Activated CD4-positive, alpha-beta memory T cell treated with anti-CD3 and anti-CD28 coated beads for 36 hours (primary cell): ENCODE data around the gene ELSPBP1. TPM values are rescaled to one million over a fixed set of nuclear protein-coding genes. Genes with fewer than 3 reads are reported as not detected.
"Not testable (repeated sequence)": the region's sequence is repeated elsewhere in the genome, so short reads cannot be mapped to it uniquely, and the experiment has no call there.

Experiments used
- CTCF ChIA-PET: fragments of 350-600 bp; sonication (Branson Sonifier 250); formaldehyde crosslinking; loops from one replicate; lab custom pipeline; 2021; ENCODE audit warnings: antibody characterized with exemption, inconsistent platforms; lab: Charles Lee
- POLR2A ChIA-PET: fragments of 350-600 bp; sonication (Branson Sonifier 250); formaldehyde crosslinking; loops from one replicate; lab custom pipeline; 2021; ENCODE audit warnings: antibody characterized with exemption; lab: Charles Lee
- DNase-seq: peaks from one replicate; pipeline ENCODE4 v3.0.0-alpha.2; 2020
- H3K27ac Mint-ChIP-seq: one replicate; pipeline ENCODE4 v1.8.0; 2021; ENCODE audit warnings: mixed read lengths
- H3K27me3 Mint-ChIP-seq: one replicate; pipeline ENCODE4 v1.8.0; 2021; ENCODE audit warnings: mixed read lengths
- H3K36me3 Mint-ChIP-seq: one replicate; pipeline ENCODE4 v1.8.0; 2021; ENCODE audit warnings: mixed read lengths
- H3K4me1 Mint-ChIP-seq: one replicate; pipeline ENCODE4 v1.8.0; 2021; ENCODE audit warnings: low read depth, mixed read lengths
- H3K4me3 Mint-ChIP-seq: one replicate; pipeline ENCODE4 v1.8.0; 2021; ENCODE audit warnings: mild to moderate bottlenecking, mixed read lengths
- H3K9me3 Mint-ChIP-seq: one replicate; pipeline ENCODE4 v1.8.0; 2021; ENCODE audit warnings: mixed read lengths
- intact Hi-C: fragments of 100-400 bp; cut with micrococcal nuclease; formaldehyde crosslinking; loops from one replicate; pipeline ENCODE4 v1.15.1; 2023
- total RNA-seq, 2 experiments: library from RNA; stranded (reverse); gene quantifications; one replicate each; pipeline ENCODE4 v1.2.3, GENCODE V29; 2021

Gene ELSPBP1
- total RNA-seq: not detected

- intact Hi-C loops: no loop called here
- Mint-ChIP-seq H3K27ac (no peak within 1 kb of the TSS), H3K27me3 (peaks cover 15% of the 10 kb centered on the region), H3K4me1 (no peaks in the 10 kb centered on the region), H3K4me3 (no peak within 1 kb of the TSS), H3K9me3 (no peaks in the 10 kb centered on the region), H3K36me3 (no peaks in the 10 kb centered on the region)
- POLR2A ChIA-PET: no interaction called here
- DNase-seq: no peak
- CTCF ChIA-PET: interaction anchor here (1.6 kb wide), 1 partner anchor 13 kb away, joined by 6 read pairs; no protein-coding TSS in a partner anchor
These were observed at the start of gene ELSPBP1 for GRCh38 chr19:47994209-47994802. TSS of gene ELSPBP1 (plus strand) at chr19:47994632. CDS start at chr19:48008668, 14,036 bp downstream.

DNA sequence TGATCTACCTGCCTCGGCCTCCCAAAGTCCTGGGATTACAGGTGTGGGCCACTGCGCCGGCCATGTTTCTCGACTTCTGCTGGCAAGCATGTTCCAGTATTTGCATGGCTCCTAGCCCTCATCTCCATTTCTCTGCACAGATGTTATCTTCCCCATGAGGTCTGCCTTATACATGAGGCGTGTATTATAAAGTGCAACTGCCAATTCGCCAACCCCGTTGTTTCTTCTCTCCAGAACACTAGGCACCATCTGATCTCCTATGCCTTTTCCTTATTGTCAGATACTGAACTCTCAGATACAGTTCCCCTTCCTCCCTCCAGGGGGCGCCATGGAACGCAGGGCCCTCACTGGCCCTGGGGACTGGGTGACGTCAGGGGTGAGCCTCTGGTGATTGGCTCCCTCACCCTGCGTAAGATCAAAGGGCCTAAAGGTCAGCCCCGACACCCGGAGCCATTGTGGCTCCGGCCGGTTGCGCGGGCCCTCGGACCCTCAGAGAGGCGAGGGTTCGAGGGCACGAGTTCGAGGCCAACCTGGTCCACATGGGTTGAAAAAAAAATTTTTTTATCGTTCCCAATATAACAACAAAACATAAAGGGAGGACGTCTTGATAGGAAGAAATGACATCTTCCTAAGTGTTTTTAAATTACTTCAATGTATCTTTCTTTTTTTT lies 44.4 kb upstream of the ELSPBP1 start:
- DNase-seq: peak; percentile 12
- H3K36me3 Mint-ChIP-seq, CTCF ChIA-PET, H3K9me3 Mint-ChIP-seq, H3K4me3 Mint-ChIP-seq, H3K4me1 Mint-ChIP-seq, H3K27me3 Mint-ChIP-seq, H3K27ac Mint-ChIP-seq, intact Hi-C loops, POLR2A ChIA-PET: not testable (repeated sequence)

GRCh38 chr19:47952132-47952531 lies 42.3 kb upstream of the ELSPBP1 start:
- intact Hi-C loops, H3K4me3 Mint-ChIP-seq, CTCF ChIA-PET, POLR2A ChIA-PET, H3K27me3 Mint-ChIP-seq, H3K27ac Mint-ChIP-seq, H3K36me3 Mint-ChIP-seq, H3K4me1 Mint-ChIP-seq, DNase-seq, H3K9me3 Mint-ChIP-seq: not testable (repeated sequence)

- H3K36me3 Mint-ChIP-seq, H3K9me3 Mint-ChIP-seq, intact Hi-C loops, POLR2A ChIA-PET, DNase-seq, H3K27me3 Mint-ChIP-seq, CTCF ChIA-PET, H3K4me3 Mint-ChIP-seq, H3K27ac Mint-ChIP-seq, H3K4me1 Mint-ChIP-seq: not testable (repeated sequence)
These were observed 38.5 kb upstream of the ELSPBP1 start for GRCh38 chr19:47955936-47956335.

- Mint-ChIP-seq H3K36me3 (no peaks in the 10 kb centered on the region), H3K4me1 (no peaks in the 10 kb centered on the region), H3K9me3 (no peaks in the 10 kb centered on the region), H3K27ac (no peak overlapping the region), H3K4me3 (no peak overlapping the region), H3K27me3 (peaks cover 28% of the 10 kb centered on the region)
- ChIA-PET POLR2A (no interaction called here), CTCF (interaction anchor here (0.8 kb wide), 1 partner anchor 10 kb away, joined by 3 read pairs; no protein-coding TSS in a partner anchor)
- intact Hi-C loops: no loop called here
- no peak for DNase-seq
These were observed 20.9 kb upstream of the ELSPBP1 start for GRCh38 chr19:47973529-47973928.

- intact Hi-C loops: no loop called here
- Mint-ChIP-seq H3K4me1 (no peaks in the 10 kb centered on the region), H3K4me3 (no peak overlapping the region), H3K36me3 (no peaks in the 10 kb centered on the region), H3K9me3 (no peaks in the 10 kb centered on the region), H3K27me3 (peaks cover 18% of the 10 kb centered on the region), H3K27ac (no peak overlapping the region)
- CTCF ChIA-PET: interaction anchor here (0.7 kb wide), 1 partner anchor 61 kb away, joined by 4 read pairs; no protein-coding TSS in a partner anchor
- POLR2A ChIA-PET: no interaction called here
- DNase-seq: no peak
These were observed 3.1 kb upstream of the ELSPBP1 start for GRCh38 chr19:47991191-47991808.

DNA sequence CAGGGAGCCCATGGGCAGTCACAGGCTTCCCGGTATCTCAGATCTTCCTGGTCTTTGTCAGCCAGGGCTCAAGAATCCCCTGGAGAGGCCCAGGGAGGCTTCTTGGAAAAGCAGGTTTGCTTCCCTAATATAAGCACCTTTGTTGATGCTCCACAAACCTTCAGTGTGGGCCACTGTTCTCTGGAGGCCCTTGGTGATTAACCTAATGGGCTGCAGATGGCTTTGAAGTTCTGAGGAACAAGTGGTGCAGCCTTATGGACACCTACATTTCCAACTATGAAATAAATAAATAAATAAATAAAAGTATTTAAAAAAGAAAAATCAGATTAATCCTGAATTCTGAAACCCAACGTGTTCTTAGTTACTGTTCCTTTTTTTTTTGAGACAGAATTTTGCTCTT lies 2.4 kb upstream of the ELSPBP1 start, which contains the start of gene BSPH1:
Gene BSPH1 (minus strand): TSS at position 101 of the 400 bp plus-strand sequence. CDS start 89 bp downstream, at position 12.
- Mint-ChIP-seq H3K27me3 (peaks cover 20% of the 10 kb centered on the region), H3K27ac (no peak within 1 kb of the TSS), H3K36me3 (no peaks in the 10 kb centered on the region), H3K4me3 (no peak within 1 kb of the TSS), H3K9me3 (no peaks in the 10 kb centered on the region), H3K4me1 (no peaks in the 10 kb centered on the region)
- ChIA-PET POLR2A (no interaction called here), CTCF (interaction anchor here (0.7 kb wide), 1 partner anchor 60 kb away, joined by 4 read pairs; no protein-coding TSS in a partner anchor)
- intact Hi-C loops: no loop called here
- DNase-seq: no peak

- Mint-ChIP-seq H3K27me3 (peaks cover 12% of the 10 kb centered on the region), H3K36me3 (no peaks in the 10 kb centered on the region), H3K4me1 (no peaks in the 10 kb centered on the region), H3K4me3 (no peak overlapping the region), H3K27ac (no peak overlapping the region), H3K9me3 (no peaks in the 10 kb centered on the region)
- no peak for DNase-seq
- CTCF ChIA-PET: no interaction called here
- POLR2A ChIA-PET: no interaction called here
- intact Hi-C loops: no loop called here
These were observed 1.8 kb downstream of the ELSPBP1 start for GRCh38 chr19:47996230-47996727.

DNA sequence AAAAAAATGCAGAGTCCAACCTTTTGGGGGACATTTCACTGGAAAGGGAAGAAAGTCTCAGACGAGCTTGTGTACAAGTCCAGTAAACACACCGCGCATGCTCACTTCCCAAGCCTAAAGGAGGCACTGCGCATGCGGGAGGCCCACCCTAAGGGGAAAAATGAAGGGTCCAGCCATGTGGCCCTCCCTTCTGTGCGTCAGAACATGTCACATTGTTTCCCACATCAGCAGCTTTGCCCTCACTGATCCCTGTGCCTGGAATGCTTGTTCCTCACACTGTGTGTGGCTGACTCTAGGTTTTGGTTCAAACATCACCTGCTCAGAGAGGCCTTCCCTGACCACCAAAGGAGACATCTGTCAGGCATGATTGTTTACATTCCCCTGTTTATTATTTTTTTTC lies 4.4 kb downstream of the ELSPBP1 start:
- ChIA-PET POLR2A (no interaction called here), CTCF (interaction anchor here (0.6 kb wide), 1 partner anchor 343 kb away, joined by 3 read pairs; no protein-coding TSS in a partner anchor)
- Mint-ChIP-seq H3K4me1 (no peaks in the 10 kb centered on the region), H3K36me3 (no peaks in the 10 kb centered on the region), H3K9me3 (no peaks in the 10 kb centered on the region), H3K27ac (no peak overlapping the region), H3K4me3 (no peak overlapping the region), H3K27me3 (peaks cover 10% of the 10 kb centered on the region)
- DNase-seq: no peak
- intact Hi-C loops: no loop called here

DNA sequence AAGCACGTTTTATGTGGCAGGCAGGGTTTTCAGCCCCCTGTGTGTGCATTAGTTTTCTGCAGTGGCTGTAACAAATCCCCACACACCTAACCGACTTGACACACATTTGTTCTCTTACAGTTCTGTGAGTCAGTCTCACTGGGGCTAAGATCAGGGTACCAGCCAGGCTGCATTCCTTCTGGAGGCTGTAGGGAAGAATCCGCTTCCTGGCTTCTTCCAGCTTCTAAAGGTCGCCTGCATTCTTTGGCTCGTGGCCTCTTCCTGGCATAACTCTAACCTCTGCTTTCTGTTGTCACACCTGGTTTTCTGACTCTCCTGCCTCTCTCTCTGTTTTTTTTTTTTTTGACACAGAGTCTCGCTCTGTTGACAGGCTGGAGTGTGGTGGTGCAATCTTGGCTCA lies 6.4 kb downstream of the ELSPBP1 start:
- H3K4me1 Mint-ChIP-seq: no peaks in the 10 kb centered on the region
- POLR2A ChIA-PET: no interaction called here
- CTCF ChIA-PET: no interaction called here
- intact Hi-C loops: no loop called here
- H3K9me3 Mint-ChIP-seq: no peaks in the 10 kb centered on the region
- peaks cover 8% of the 10 kb centered on the region for H3K27me3 Mint-ChIP-seq
- no peak for DNase-seq
- no peak overlapping the region for H3K4me3 Mint-ChIP-seq
- no peak overlapping the region for H3K27ac Mint-ChIP-seq
- H3K36me3 Mint-ChIP-seq: no peaks in the 10 kb centered on the region

GRCh38 chr19:48004236-48004635 lies 9.8 kb downstream of the ELSPBP1 start:
- no peak for DNase-seq
- Mint-ChIP-seq H3K9me3 (peaks cover 2% of the 10 kb centered on the region), H3K4me3 (no peak overlapping the region), H3K27ac (no peak overlapping the region), H3K27me3 (peaks cover 15% of the 10 kb centered on the region), H3K4me1 (no peaks in the 10 kb centered on the region), H3K36me3 (no peaks in the 10 kb centered on the region)
- CTCF ChIA-PET: no interaction called here
- intact Hi-C loops: no loop called here
- POLR2A ChIA-PET: no interaction called here

- intact Hi-C loops: no loop called here
- Mint-ChIP-seq H3K4me3 (no peak overlapping the region), H3K9me3 (peaks cover 7% of the 10 kb centered on the region), H3K27ac (no peak overlapping the region), H3K4me1 (no peaks in the 10 kb centered on the region), H3K27me3 (peaks cover 17% of the 10 kb centered on the region), H3K36me3 (no peaks in the 10 kb centered on the region)
- ChIA-PET POLR2A (no interaction called here), CTCF (interaction anchor here (1.1 to 2.0 kb wide), 2 partner anchors 12 to 100 kb away, joined by 3 to 6 read pairs; partner anchors contain the start of gene ELSPBP1)
- peak; percentile 9 for DNase-seq
These were observed 12.3 kb downstream of the ELSPBP1 start for GRCh38 chr19:48006762-48007161.
